ENCODE measurements around the gene TTLL7. TPM values are rescaled to one million over a fixed set of nuclear protein-coding genes. Genes with fewer than 3 reads are reported as not detected.
"Not testable (repeated sequence)": the region's sequence is repeated elsewhere in the genome, so short reads cannot be mapped to it uniquely, and the experiment has no call there.

Gene TTLL7
- total RNA-seq, 1 donor from 2014 or later = 6.1 TPM

DNA sequence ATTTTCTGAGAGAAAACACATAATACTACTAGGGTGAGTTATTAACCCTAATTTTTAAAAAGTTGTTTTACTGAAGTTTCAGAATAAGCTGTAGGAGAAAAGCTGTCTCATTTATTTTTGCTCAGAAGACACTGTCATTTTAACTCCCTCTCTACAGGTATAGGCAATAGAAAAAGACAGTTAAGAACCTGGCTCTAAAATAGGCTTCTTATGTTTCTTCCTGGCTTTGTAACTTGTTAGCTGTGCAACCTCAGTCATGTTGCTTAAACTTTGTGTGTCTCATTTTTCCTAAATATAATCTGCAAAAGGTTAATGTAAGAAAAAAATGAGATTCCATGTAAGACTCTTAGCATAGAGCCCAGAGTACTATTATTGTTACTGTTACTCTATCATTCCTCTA is 64.4 kb downstream of the TTLL7 start:
- DNase-seq (ENCODE audit: extremely low read depth, low read depth, low spot score) = no peak

DNA sequence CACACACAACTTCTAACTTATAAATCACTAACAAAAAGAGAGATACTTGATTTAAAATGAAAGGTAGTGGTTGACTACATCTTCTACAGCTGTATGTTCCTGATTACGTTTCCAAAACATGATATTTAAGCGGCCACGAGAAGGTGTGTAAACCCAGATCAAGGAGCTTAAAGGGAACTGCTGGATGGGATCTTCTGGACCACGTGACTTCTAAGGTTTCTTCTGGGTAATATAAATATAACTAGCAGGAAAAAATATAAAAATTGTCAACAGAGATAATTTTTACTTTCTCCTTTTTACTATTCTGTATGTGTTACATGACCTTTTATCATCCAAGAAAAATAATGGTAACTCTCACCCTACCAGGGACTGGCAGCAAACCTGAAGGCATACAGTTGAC is 66.2 kb downstream of the TTLL7 start:
- no peak for DNase-seq (ENCODE audit: extremely low read depth, low read depth, low spot score)

DNA sequence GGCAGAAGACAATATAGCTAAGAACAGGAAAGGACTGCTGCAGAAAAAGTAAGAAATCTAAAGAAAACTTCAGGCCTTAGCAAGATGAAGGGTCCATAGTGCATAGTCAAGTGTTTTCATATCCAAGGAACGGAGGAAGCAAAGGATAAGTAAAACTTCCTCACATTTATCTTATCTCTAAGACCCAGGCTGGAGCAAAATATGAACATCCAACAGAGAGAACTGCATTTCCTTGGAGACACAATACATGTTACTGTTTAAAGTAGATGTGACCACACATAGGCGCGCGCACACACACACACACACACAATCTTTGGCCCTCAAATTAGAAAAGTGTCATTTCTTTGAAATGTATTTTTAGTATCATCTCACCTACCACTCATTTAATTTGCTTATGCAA is 66.7 kb downstream of the TTLL7 start:
- no peak for DNase-seq (ENCODE audit: extremely low read depth, low read depth, low spot score)

DNA sequence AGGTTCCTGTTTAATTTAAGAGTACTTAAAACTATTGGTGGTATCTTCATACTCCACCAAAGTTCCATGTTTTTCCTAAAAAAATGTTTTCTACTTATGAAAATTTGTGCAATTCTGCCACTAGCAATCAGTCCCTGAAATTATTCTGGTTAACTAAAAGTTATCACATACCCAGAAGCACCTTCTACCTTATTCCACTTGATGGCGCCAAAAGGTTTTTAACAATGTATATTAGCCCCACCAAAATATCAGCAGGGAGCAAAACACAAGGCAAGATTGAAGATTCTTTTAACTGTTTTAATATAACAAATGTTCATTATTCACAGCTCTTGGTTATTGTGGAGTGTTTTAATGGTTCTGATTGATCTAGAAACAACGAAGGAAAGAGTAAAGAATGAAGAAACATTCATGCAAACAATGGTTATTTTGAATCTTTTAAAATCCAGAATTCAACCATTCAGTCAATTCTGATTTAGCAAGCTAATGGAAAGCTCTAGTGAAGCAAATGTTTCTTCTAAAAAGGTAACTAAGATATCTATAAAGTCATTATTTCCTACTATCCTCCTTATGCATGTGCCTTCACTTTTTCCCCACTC is 67.2 kb downstream of the TTLL7 start:
- peak; percentile 18 for DNase-seq (ENCODE audit: extremely low read depth, low read depth, low spot score)

DNA sequence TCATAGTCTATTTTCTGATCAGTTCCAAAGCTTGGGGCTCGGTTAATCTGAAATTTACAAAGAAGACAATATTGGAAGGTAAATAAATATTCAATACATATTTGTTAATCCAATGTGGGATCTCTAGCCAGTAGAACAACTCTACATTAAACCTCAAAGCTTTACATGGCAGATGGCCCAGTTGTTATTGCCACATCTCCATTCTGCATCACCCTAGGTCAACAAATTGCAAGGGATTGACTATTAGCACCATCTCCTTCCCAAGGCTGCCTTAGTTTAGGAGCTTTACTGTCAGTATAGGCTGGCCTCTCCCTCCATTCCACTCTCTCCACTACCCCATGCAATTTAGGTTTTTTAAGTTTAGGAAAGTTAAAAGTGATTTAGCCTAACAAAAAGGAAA is 69.7 kb downstream of the TTLL7 start:
- no peak for DNase-seq (ENCODE audit: extremely low read depth, low read depth, low spot score)

DNA sequence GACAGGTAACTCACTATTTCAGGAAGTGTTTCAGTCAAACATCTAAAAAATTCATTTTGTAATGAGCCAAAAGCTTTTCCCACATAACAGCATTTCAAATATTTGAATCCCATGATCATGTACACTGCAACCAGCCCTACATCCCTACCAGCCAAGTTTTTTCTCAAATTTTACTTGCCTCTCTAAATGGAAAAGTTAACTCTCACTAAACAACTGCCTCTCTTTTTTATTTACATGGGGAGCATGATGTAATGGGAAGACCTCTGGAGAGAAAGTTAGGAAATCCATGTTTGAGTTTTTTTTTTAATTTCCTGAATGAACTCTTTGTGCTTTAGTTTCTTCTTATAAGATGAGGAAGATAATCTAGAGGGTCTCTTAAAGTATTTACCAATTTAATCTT is 70.5 kb downstream of the TTLL7 start:
- no peak for DNase-seq (ENCODE audit: extremely low read depth, low read depth, low spot score)

DNA sequence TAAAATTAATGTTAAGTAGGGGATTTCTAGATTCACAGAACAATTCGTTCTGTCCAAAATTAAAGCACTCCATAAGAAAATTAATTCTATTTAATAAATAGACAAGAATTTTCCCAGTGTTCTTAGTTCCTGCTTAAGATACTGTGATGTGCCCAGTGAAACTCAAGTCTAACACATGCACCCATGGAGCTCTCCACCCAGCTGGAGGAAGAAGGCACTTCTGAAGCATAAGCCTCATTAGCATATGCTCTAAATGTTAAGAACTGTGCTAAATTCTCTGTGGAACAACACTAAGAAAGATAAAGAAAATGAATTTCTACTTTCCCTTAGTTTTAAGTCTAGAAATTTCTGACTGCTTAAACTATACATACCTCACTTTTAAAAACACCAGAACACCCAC is 71.2 kb downstream of the TTLL7 start:
- DNase-seq (ENCODE audit: extremely low read depth, low read depth, low spot score) = no peak

DNA sequence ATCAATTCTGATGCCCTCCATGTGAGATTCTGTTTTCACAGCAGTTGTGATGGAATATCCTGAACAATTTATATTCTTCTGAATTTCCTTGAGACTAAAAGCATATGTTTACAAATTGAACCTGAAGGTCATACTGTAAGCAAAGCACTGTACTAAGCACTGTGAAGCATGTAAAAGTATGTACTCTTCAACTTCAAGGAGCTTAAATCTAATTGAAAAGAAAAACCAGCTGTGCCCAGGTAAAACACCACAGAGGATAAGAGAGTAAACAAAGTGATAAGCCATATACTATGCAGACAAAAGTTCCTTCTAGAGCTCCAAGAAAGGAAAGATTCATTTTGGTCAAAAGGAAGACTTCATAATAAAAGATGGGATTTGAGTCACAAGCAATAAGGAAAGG is 71.9 kb downstream of the TTLL7 start:
- DNase-seq (ENCODE audit: extremely low read depth, low read depth, low spot score) = no peak

DNA sequence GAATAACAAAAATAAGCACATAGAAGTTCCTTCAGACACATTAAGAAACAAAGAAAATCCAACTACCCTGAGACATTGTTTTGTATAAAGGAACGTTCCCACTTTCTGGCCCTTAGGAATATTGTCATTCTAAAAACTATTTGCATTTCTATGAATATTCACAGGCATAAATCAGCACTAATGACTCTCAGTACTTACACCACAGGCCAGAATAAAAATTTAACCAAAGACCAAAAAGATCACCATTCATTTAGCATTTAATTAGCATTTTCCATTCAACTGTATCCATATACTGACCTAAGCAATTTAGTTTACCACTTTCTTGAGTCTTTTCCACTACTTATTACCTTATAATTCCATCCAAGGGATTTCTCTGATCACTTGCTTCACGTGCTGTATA is 75.4 kb downstream of the TTLL7 start:
- DNase-seq (ENCODE audit: extremely low read depth, low read depth, low spot score) = no peak

DNA sequence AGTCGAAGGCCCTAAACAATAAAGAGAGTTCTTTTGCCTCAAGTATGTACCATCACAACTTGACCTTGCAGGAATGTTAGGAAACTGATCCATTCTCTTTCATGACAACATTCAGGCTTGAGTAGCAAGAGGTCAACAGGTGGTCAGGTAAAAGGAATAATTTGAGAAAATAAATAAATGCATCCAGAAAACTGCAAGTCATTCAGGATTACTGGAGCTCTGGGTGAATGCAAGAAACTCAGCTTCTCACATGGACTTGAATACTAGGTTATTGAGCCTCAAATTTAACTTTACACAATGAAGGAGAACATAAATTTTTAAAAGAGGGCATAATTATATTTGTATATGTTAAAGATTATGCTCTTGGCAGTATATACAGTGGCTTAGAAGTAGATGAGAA is 76.5 kb downstream of the TTLL7 start:
- DNase-seq (ENCODE audit: extremely low read depth, low read depth, low spot score) = no peak

DNA sequence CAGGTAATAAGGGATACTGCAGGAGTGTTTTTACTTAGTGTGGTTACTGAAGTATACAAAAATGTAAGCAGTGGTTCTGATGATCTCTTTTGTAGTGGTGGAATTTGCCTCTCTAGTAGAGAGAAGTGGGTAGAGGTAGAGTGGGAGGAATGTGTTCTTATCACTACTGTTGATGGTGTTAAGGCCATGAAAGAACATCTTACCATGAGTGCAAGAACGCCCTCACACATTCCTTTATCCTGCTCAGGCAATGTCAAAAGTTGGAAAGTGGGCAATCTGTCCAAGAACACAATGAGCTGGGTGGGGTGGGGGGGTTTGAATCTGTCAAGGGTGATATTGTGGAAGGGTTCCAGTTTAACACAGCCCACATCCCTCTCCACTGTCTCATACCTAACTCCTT is 78.6 kb downstream of the TTLL7 start:
- no peak for DNase-seq (ENCODE audit: extremely low read depth, low read depth, low spot score)

DNA sequence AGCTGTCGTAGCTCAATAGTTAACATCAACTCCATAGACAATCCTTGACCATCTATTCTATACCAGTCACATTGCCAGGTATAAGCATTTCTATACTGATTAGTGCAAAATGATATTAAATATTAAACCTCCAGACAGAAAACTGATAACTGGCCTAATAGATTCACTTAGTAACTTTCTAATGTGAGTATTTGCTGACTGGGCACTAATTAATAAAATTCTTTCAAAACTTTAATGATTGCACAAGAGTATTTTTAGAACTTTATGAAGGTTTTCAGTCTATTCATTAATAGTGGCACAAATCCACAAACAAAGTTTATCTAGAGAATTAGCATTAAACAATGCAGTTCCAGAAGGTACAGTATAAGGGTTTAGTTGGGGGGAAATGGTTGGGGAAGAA is 79.1 kb downstream of the TTLL7 start:
- no peak for DNase-seq (ENCODE audit: extremely low read depth, low read depth, low spot score)

DNA sequence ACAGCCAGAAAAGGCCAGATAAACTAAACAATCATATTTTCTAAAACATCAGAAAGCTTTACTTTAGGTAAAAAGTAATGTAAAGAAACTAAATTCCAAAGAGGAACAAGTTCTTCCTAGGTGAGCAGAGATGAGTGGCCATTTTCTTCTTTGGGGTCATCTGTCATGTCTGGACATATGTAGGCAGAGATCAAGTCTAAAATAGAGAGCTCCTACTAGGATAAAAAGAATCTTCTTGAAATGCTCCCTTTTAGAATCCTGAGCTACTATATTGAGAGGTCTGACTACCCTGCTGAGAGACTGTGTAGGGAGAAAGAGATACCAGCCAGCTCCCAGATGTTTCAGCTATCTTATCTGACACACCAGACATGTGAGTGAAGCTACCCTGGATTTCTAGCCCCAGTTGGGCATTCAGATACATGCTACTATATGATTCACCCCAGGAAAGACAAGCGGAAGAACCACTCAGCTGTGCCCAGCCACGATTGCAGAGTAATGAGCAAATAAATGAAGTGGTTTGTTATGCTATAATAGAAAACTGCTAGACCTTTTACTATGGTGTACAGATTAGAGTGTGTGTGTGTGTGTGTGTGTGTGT is 80.1 kb downstream of the TTLL7 start:
- DNase-seq (ENCODE audit: extremely low read depth, low read depth, low spot score) = no peak

DNA sequence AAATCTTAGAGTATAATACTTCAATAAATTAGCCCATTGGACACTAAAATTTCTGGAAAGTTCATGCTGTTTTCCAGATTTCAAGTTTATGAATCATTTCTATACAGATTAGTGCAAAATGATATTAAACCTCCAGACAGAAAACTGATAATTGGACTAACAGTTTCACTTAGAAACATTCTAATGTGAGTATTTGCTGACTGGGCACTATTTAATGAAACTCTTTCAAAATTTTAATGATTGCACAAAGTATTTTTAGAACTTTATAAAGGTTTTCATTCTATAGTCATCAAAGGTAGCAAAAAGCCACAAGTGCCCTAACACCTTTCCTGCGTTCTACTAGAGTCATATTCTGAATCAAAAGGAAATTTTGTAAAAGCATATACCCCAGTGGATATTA is 81.0 kb downstream of the TTLL7 start:
- no peak for DNase-seq (ENCODE audit: extremely low read depth, low read depth, low spot score)

DNA sequence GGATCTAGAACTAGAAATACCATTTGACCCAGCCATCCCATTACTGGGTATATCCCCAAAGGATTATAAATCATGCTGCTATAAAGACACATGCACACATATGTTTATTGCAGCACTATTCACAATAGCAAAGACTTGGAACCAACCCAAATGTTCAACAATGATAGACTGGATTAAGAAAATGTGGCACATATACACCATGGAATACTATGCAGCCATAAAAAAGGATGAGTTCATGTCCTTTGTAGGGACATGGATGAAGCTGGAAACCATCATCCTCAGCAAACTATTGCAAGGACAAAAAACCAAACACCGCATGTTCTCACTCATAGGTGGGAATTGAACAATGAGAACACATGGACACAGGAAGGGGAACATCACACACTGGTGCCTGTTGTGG is 82.8 kb downstream of the TTLL7 start:
- DNase-seq (ENCODE audit: extremely low read depth, low read depth, low spot score) = not testable (repeated sequence)

DNA sequence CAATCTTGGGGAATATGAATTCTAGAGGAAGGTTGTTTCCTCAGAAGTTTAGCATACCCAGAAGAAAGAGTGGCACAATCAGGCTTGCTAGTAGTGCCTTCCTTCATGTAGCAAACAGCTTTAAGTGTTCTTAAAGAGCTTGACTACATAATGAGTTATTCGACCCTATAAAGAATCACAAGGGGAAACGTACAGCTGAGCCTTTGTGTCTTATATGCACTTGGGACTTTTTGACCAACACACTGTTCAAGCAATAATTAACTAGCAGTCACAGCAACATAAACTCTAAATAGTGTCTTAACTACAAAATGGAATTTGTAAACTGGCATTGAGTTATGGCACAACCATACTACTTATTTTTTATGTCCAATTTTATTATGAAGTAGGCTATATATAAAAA is 86.1 kb downstream of the TTLL7 start:
- no peak for DNase-seq (ENCODE audit: extremely low read depth, low read depth, low spot score)

DNA sequence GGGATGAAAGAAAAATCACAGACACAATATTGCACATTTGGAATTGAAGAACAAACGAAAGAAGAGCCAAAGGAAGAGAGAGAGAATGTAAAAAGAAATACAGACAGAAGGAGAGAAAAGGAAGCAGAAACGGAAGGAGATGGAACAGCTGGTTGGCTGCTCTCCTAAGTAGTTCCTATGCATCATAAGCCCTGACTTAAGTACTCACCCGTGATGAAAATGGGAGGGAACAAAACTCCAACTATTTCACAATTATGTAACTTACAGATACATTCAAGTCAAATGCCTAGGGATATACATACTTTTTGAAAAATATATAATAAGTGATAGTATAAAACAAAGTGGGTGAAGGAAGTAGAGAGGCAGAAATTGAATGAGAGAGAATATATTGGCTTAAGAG is 88.5 kb downstream of the TTLL7 start:
- no peak for DNase-seq (ENCODE audit: extremely low read depth, low read depth, low spot score)

DNA sequence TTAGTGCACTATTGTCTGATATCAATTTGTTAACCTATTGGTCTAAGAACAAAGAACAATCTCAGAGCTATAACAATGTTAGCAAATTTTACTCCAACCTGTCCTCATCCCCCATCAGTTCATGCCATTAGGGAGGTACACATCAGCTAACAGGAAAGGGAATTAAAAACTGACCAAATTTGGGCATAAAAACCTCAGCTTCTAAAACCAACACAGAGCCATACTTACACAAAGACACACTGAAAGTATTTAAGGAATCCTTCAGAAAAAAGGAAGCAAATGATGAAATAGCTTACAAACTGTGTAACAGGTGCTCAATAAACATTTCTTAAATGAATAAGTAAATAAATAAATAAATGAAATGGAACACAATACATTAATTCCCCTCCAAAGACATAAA is 89.2 kb downstream of the TTLL7 start:
- DNase-seq (ENCODE audit: extremely low read depth, low read depth, low spot score) = no peak

DNA sequence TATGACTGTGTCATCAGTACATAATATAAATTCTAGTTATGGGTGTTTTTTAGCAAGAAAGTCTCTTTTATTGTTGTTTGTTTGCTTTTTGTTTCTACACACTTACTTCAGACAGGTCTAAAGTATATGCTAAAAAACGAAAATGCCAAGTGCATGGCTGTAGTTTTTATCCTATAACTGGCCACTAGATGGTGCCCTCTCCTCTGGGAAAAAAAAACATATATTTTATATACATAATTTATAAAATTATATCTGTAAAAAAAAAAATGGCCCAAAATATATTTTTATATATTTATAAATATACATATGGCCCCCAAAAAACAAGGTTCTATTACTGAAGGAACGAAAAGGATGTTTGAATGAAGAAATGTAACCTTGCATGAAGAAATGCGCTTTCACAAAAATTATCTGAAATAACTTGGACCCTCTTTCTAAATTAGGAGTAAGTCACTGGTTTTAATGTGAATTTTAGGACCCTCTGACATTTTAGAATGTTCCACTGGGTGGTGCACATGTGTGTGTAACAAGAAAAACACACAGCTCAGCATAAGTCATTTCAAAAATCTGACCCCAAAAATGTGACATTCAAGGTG is 93.5 kb downstream of the TTLL7 start:
- DNase-seq (ENCODE audit: extremely low read depth, low read depth, low spot score) = no peak

DNA sequence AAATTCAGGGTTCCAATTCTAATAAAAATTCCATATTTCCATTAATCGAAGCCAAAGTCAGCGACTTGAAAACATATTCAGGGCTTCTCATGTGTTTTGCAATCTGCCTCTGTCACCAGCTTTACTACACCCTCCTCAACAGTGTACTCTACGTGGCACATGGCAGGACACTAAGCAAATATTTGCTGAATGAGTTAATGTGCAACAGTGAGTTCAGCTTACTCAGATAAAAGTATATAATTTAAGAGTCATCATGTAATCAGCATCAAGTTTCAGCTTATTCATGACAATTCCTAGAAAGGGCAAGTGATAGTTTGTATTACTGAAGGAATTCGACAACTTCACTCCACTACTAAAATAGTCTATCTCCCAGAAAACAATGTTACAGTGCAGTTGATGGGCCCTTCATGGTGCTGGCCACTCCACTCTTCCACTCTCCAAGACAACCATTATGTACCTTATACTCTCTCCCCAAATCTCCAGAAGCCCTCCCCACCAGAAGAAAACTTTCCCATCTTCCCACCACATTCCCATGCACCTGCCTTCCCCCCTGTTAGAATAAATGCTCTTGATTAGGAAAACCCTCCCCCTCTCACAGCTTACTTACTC is 97.3 kb downstream of the TTLL7 start:
- DNase-seq (ENCODE audit: extremely low read depth, low read depth, low spot score) = no peak

DNA sequence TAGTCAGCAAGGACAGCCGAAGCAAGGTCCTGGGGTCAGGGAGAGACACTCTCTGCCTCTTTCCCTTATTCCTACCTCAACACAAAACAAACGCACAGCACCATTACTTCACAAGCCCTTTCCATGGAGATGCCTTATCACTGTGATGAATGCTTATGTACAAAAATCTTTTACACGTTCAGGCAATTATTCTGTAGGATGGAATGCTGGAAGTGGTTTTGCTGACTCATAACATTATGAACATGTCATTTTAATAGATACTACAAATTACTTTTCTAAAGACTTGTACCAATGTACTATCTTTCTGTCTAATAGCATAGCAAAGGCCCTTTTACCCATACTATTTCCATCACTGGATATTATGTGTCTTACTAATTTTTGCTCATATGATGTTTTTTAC is 98.4 kb downstream of the TTLL7 start:
- no peak for DNase-seq (ENCODE audit: extremely low read depth, low read depth, low spot score)

DNA sequence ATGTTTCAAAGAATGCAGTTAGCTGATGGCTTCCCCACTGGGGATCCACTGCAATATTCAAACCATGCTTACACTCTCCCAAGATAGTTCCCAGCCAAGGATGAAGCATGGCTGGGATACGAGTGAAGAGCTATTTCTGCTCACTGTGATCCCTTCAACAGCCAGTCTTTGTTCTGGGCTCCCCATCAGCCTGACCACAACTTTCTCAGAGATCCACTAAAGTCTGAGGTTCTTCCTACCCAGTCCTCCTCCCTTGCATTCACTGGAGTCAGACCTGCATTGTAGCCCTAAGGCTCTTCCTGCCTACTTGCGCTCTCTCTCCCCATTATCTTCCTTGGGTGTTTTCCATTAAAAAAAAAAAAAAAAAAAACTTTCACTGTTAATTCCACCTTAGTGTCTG is 101.4 kb downstream of the TTLL7 start:
- no peak for DNase-seq (ENCODE audit: extremely low read depth, low read depth, low spot score)
